Upper lobe of right lung (tissue), 1 donor: ENCODE measurements around the gene MBD1. TPM values are rescaled to one million over a fixed set of nuclear protein-coding genes. Genes with fewer than 3 reads are reported as not detected.

Experiments
- ATAC-seq: fragments of 200-7000 bp; cut with Tn5 transposase; one replicate; pipeline ENCODE4 v1.9.1; 2020; ENCODE audit warnings: mild to moderate bottlenecking, moderate library complexity
- DNase-seq: peaks from one replicate; pipeline ENCODE4 v3.0.0-alpha.2; 2020
- H3K27ac ChIP-seq: fragments of 200-600 bp; one replicate; pipeline ENCODE4 v1.8.0; 2022
- H3K27me3 ChIP-seq: fragments of 200-600 bp; one replicate; pipeline ENCODE4 v1.8.0; 2022; ENCODE audit warnings: mild to moderate bottlenecking
- H3K36me3 ChIP-seq: fragments of 200-600 bp; one replicate; pipeline ENCODE4 v1.8.0; 2022
- H3K4me1 ChIP-seq: fragments of 200-600 bp; one replicate; pipeline ENCODE4 v1.8.0; 2022
- H3K4me3 ChIP-seq: fragments of 200-600 bp; one replicate; pipeline ENCODE4 v1.8.0; 2022; ENCODE audit warnings: mild to moderate bottlenecking
- H3K9me3 ChIP-seq: fragments of 200-600 bp; one replicate; pipeline ENCODE4 v1.8.0; 2022
- CTCF ChIP-seq: fragments of 200-600 bp; IDR thresholded peaks from one replicate; pipeline ENCODE4 v1.8.0; 2022; ENCODE audit warnings: antibody characterized with exemption
- intact Hi-C: fragments of 100-400 bp; cut with DNase I; formaldehyde crosslinking; loops from one replicate; pipeline ENCODE4 v1.11.0; 2022
- total RNA-seq: library from RNA; stranded (reverse); fragmentation: NEBNext Ultra II Directional; extraction: Animal tissue kit (Norgen Biotek cat#: 25700); gene quantifications from one replicate; pipeline ENCODE4 v1.2.1, GENCODE V29; 2021
- donor health status: DM: no; HTN: yes; CAD: no; lungs with severe emphysema.

The MBD1 gene
- total RNA-seq, 1 donor from 2014 or later: 56.3 TPM

- H3K27me3 ChIP-seq: no peaks in the 10 kb centered on the region
- TF ChIP-seq CTCF: no peak
- no peak for DNase-seq
- intact Hi-C loops: no loop called here
- no peak overlapping the region for H3K27ac ChIP-seq
- H3K4me1 ChIP-seq: no peaks in the 10 kb centered on the region
- H3K36me3 ChIP-seq: peaks cover 89% of the 10 kb centered on the region
- no peak overlapping the region for H3K4me3 ChIP-seq
- no peak for ATAC-seq
- H3K9me3 ChIP-seq: no peaks in the 10 kb centered on the region
These were observed 7.9 kb downstream of the MBD1 start for GRCh38 chr18:50273203-50274043.

- no peak overlapping the region for H3K4me3 ChIP-seq
- no peaks in the 10 kb centered on the region for H3K27me3 ChIP-seq
- H3K27ac ChIP-seq: no peak overlapping the region
- no peak for TF ChIP-seq CTCF
- ATAC-seq (no peak), DNase-seq (no peak)
- H3K36me3 ChIP-seq: peaks cover 82% of the 10 kb centered on the region
- H3K4me1 ChIP-seq: no peaks in the 10 kb centered on the region
- no peaks in the 10 kb centered on the region for H3K9me3 ChIP-seq
- intact Hi-C loops: no loop called here
These were observed 8.8 kb downstream of the MBD1 start for GRCh38 chr18:50272568-50272967.

DNA sequence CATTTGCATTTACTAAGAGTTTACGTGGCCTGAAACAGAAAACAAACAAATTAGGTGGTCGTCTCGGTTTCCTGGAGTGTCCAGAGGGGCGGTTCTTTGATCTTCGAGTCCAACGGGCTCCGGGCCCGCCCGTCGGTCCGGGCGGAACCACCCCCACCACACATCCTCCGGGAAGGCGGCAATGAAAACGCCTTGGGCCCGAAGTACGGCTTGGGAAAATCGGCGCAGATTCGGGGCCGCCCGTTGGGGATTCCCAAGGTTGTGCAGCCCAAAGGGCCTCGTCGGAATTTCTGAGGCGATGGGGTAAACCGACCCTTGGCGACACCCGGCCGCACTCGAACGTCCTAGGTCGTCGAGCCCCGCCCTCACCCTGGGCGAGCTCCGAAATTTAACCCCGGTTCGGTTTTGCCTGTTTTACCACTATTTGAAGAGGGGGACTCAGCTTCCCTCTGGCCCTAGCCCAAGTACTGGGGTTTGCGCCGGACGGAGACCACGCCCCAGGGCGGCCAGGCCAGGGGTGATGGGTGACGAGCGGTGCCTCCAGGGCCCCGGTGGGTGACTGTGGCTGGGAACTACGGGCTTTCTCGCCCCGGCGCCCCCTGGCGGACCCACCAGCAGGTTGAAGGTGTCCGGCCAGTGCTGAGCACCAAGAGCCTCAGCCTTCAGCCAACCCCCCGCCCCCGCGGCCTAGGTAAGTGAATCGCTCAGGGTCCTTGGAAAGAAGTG, 13.1 kb downstream of the MBD1 start:
- H3K27ac ChIP-seq: peak overlapping the region; percentile 72
- peak; percentile 89 for ATAC-seq
- H3K9me3 ChIP-seq: no peaks in the 10 kb centered on the region
- TF ChIP-seq CTCF: peak; percentile 78
- intact Hi-C loops: no loop called here
- peaks cover 7% of the 10 kb centered on the region for H3K4me1 ChIP-seq
- H3K4me3 ChIP-seq: peak overlapping the region; percentile 55
- H3K36me3 ChIP-seq: peaks cover 39% of the 10 kb centered on the region
- DNase-seq: peak; percentile 92
- H3K27me3 ChIP-seq: no peaks in the 10 kb centered on the region

DNA sequence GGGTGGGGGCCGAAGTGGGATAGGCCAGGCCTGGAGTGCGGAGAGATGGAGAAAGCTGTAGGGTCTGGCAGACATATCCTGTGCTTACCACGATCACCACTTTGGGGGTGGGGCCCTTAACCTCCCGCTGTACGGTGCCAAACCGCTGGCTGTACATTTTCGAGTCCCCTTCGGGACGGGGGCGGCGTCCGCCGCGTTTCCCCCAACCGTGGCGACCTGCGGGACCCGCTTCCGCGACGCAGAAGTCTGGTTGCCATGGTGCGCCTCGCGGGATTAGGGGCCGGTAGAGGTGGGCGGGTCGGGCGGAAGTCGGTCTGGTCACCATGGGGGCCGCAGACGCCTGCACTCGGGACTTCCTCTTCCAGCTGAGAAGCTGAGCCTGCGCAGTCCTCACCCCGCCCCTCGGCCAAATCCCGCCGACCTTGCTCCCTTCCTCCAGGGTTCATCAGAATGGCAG, 15.0 kb downstream of the MBD1 start, which contains the start of gene CFAP53:
Gene CFAP53 (minus strand): TSS at position 248 of the 457 bp plus-strand sequence. CDS start 91 bp downstream, at position 157.
- intact Hi-C loops: no loop called here
- peak within 1 kb of the TSS; percentile 71 for H3K4me3 ChIP-seq
- peaks cover 7% of the 10 kb centered on the region for H3K4me1 ChIP-seq
- DNase-seq: peak; percentile 97
- no peak within 1 kb of the TSS for H3K27ac ChIP-seq
- peaks cover 20% of the 10 kb centered on the region for H3K36me3 ChIP-seq
- H3K27me3 ChIP-seq: no peaks in the 10 kb centered on the region
- ATAC-seq: peak; percentile 98
- no peak for TF ChIP-seq CTCF
- H3K9me3 ChIP-seq: no peaks in the 10 kb centered on the region

GRCh38 chr18:50262977-50263376, 18.3 kb downstream of the MBD1 start:
- Histone ChIP-seq H3K27me3 (no peaks in the 10 kb centered on the region), H3K36me3 (no peaks in the 10 kb centered on the region), H3K4me3 (no peak overlapping the region), H3K9me3 (no peaks in the 10 kb centered on the region), H3K27ac (no peak overlapping the region), H3K4me1 (peaks cover 7% of the 10 kb centered on the region)
- TF ChIP-seq CTCF: no peak
- no peak for ATAC-seq
- intact Hi-C loops: no loop called here
- DNase-seq: no peak
